HepG2 (cell line): ENCODE results near the gene ESRP2. TPM values are rescaled to one million over a fixed set of nuclear protein-coding genes. Genes with fewer than 3 reads are reported as not detected.

Source experiments
- E2F1 ChIP-seq: sonication (generic); formaldehyde crosslinking; IDR thresholded peaks from 2 replicates; pipeline ENCODE4 v1.5.0; 2020; ENCODE audit warnings: missing genetic modification reagents
- ESRRA ChIP-seq: sonication (generic); formaldehyde crosslinking; IDR thresholded peaks from 2 replicates; pipeline ENCODE4 v1.5.1; 2020; ENCODE audit warnings: mild to moderate bottlenecking, low read depth, missing genetic modification reagents
- FOXC1 ChIP-seq: sonication (generic); formaldehyde crosslinking; IDR thresholded peaks from 2 replicates; pipeline ENCODE4 v1.8.0; 2022; ENCODE audit warnings: mild to moderate bottlenecking, missing genetic modification reagents, borderline replicate concordance
- NR3C1 ChIP-seq: sonication (generic); formaldehyde crosslinking; IDR thresholded peaks from 2 replicates; pipeline ENCODE4 v1.4.0; 2020; ENCODE audit warnings: missing genetic modification reagents
- SPEN ChIP-seq: sonication (generic); formaldehyde crosslinking; IDR thresholded peaks from 2 replicates; pipeline ENCODE4 v1.5.1; 2020; ENCODE audit warnings: low read depth, mild to moderate bottlenecking, missing genetic modification reagents
- TEAD3 ChIP-seq: optimal IDR thresholded peaks from 2 replicates; pipeline ENCODE3; 2016; ENCODE audit warnings: borderline replicate concordance
- ZFAT ChIP-seq: sonication (generic); formaldehyde crosslinking; conservative IDR thresholded peaks from 2 replicates; pipeline ENCODE4 v1.8.1; 2023; ENCODE audit warnings: missing genetic modification reagents, inconsistent platforms
- ZNF10 ChIP-seq: sonication (generic); formaldehyde crosslinking; IDR thresholded peaks from 2 replicates; pipeline ENCODE4 v1.4.0; 2020; ENCODE audit warnings: mild to moderate bottlenecking, low read depth, missing genetic modification reagents, borderline replicate concordance
- ZNF670 ChIP-seq: sonication (generic); formaldehyde crosslinking; IDR thresholded peaks from 2 replicates; pipeline ENCODE4 v1.8.0; 2022; ENCODE audit warnings: mild to moderate bottlenecking, missing genetic modification reagents, borderline replicate concordance
- ZNF749 ChIP-seq: sonication (generic); formaldehyde crosslinking; IDR thresholded peaks from 2 replicates; pipeline ENCODE4 v1.8.0; 2022; ENCODE audit warnings: mild to moderate bottlenecking, missing genetic modification reagents, moderate library complexity, borderline replicate concordance
- ZNF781 ChIP-seq: sonication (generic); formaldehyde crosslinking; IDR thresholded peaks from 2 replicates; pipeline ENCODE4 v1.5.1; 2020; ENCODE audit warnings: borderline replicate concordance, mild to moderate bottlenecking, missing genetic modification reagents; ENCODE audit errors: not compliant biosample characterization
- polyA plus RNA-seq, 8 experiments: library from polyadenylated mRNA; depleted of rRNA in 3 of 8; stranded (reverse) in 7 of 8; unstranded in 1 of 8; fragments of >200 nt; fragmentation: Illumina TruSeq in 4 of 8; extraction: Trizol in 4 of 8; gene quantifications; 2 replicates each; pipeline versions ENCODE4 v1.2.1 to v1.2.3, GENCODE V29; 2011 to 2016; ENCODE audit warnings: low read depth in 4 of 8, missing spikeins in 1 of 8, mixed read lengths in 1 of 8; ENCODE audit not compliant: insufficient read depth in 1 of 8
- total RNA-seq, 5 experiments: library from RNA; depleted of rRNA; stranded (reverse); fragments of >200 nt; fragmentation: Illumina TruSeq; extraction: Trizol; gene quantifications; 2 replicates each; pipeline ENCODE4 v1.2.3, GENCODE V29; 2016; ENCODE audit warnings: low read depth in 1 of 5
- TF ChIP-seq, protein P1 (sequence below): IDR thresholded peaks from 2 replicates; pipeline ENCODE4 v1.6.1; 2016
- TF ChIP-seq, protein P2 (sequence below): sonication (generic); formaldehyde crosslinking; IDR thresholded peaks from 2 replicates; pipeline ENCODE4 v1.4.0; 2020; ENCODE audit warnings: missing genetic modification reagents
- TF ChIP-seq, protein P3 (sequence below), 2 experiments: sonication (generic) in 1 of 2; formaldehyde crosslinking in 1 of 2; IDR thresholded peaks; 2 replicates each; pipeline versions ENCODE4 v1.6.1 to v1.9.0; 2014 to 2022; ENCODE audit warnings: antibody characterized with exemption in 1 of 2, borderline replicate concordance in 1 of 2, inconsistent platforms in 1 of 2, low read depth in 1 of 2, missing genetic modification reagents in 1 of 2

ESRP2 gene
- total and polyA plus RNA-seq, 2 of the 13 experiments (the other 11 are each of a cell fraction or from before 2014, with no cell fraction given), result 21.1 to 32.4 TPM

GRCh38 chr16:68236137-68236825 is 354 bp upstream of the ESRP2 start (continued):
- TF ChIP-seq SPEN (CRISPR knock-in tag) (no peak; the same call in 1 of the 2 replicates), TEAD3 (CRISPR knock-in tag) (no peak), ZNF781 (CRISPR knock-in tag) (no peak), ZNF670 (CRISPR knock-in tag) (peak; percentile 93), ZNF10 (CRISPR knock-in tag) (no peak), FOXC1 (CRISPR knock-in tag) (no peak), ZNF749 (peak; percentile 44; the same call in 1 of the 2 replicates), ESRRA (no peak; the same call in 1 of the 2 replicates), ZFAT (CRISPR knock-in tag) (no peak), NR3C1 (CRISPR knock-in tag) (no peak), E2F1 (CRISPR knock-in tag) (peak; percentile 60; the same call in 1 of the 2 replicates)
- TF ChIP-seq, protein P1, sequence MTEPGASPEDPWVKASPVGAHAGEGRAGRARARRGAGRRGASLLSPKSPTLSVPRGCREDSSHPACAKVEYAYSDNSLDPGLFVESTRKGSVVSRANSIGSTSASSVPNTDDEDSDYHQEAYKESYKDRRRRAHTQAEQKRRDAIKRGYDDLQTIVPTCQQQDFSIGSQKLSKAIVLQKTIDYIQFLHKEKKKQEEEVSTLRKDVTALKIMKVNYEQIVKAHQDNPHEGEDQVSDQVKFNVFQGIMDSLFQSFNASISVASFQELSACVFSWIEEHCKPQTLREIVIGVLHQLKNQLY (CRISPR knock-in tag), result peak; percentile 37; the same call in 1 of the 2 replicates
- TF ChIP-seq, protein P2, sequence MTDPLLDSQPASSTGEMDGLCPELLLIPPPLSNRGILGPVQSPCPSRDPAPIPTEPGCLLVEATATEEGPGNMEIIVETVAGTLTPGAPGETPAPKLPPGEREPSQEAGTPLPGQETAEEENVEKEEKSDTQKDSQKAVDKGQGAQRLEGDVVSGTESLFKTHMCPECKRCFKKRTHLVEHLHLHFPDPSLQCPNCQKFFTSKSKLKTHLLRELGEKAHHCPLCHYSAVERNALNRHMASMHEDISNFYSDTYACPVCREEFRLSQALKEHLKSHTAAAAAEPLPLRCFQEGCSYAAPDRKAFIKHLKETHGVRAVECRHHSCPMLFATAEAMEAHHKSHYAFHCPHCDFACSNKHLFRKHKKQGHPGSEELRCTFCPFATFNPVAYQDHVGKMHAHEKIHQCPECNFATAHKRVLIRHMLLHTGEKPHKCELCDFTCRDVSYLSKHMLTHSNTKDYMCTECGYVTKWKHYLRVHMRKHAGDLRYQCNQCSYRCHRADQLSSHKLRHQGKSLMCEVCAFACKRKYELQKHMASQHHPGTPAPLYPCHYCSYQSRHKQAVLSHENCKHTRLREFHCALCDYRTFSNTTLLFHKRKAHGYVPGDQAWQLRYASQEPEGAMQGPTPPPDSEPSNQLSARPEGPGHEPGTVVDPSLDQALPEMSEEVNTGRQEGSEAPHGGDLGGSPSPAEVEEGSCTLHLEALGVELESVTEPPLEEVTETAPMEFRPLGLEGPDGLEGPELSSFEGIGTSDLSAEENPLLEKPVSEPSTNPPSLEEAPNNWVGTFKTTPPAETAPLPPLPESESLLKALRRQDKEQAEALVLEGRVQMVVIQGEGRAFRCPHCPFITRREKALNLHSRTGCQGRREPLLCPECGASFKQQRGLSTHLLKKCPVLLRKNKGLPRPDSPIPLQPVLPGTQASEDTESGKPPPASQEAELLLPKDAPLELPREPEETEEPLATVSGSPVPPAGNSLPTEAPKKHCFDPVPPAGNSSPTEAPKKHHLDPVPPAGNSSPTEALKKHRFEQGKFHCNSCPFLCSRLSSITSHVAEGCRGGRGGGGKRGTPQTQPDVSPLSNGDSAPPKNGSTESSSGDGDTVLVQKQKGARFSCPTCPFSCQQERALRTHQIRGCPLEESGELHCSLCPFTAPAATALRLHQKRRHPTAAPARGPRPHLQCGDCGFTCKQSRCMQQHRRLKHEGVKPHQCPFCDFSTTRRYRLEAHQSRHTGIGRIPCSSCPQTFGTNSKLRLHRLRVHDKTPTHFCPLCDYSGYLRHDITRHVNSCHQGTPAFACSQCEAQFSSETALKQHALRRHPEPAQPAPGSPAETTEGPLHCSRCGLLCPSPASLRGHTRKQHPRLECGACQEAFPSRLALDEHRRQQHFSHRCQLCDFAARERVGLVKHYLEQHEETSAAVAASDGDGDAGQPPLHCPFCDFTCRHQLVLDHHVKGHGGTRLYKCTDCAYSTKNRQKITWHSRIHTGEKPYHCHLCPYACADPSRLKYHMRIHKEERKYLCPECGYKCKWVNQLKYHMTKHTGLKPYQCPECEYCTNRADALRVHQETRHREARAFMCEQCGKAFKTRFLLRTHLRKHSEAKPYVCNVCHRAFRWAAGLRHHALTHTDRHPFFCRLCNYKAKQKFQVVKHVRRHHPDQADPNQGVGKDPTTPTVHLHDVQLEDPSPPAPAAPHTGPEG (CRISPR knock-in tag), result no peak
- TF ChIP-seq, protein P3, sequence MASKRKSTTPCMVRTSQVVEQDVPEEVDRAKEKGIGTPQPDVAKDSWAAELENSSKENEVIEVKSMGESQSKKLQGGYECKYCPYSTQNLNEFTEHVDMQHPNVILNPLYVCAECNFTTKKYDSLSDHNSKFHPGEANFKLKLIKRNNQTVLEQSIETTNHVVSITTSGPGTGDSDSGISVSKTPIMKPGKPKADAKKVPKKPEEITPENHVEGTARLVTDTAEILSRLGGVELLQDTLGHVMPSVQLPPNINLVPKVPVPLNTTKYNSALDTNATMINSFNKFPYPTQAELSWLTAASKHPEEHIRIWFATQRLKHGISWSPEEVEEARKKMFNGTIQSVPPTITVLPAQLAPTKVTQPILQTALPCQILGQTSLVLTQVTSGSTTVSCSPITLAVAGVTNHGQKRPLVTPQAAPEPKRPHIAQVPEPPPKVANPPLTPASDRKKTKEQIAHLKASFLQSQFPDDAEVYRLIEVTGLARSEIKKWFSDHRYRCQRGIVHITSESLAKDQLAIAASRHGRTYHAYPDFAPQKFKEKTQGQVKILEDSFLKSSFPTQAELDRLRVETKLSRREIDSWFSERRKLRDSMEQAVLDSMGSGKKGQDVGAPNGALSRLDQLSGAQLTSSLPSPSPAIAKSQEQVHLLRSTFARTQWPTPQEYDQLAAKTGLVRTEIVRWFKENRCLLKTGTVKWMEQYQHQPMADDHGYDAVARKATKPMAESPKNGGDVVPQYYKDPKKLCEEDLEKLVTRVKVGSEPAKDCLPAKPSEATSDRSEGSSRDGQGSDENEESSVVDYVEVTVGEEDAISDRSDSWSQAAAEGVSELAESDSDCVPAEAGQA (IDR thresholded peaks at IDR 0.05; ENCODE audit: low read depth), result no peak
- TF ChIP-seq, protein P3 (CRISPR knock-in tag; IDR thresholded peaks at IDR 0.05; ENCODE audit: borderline replicate concordance), result 0 out of 2 replicates have a peak, but pooled peaks have one; percentile 58
